Suprapubic skin (tissue), 4 donors: ENCODE measurements around the gene HIGD2A. TPM values are rescaled to one million over a fixed set of nuclear protein-coding genes. Genes with fewer than 3 reads are reported as not detected.

Experiments used
- DNase-seq, 2 donors: peaks; one replicate each; pipeline ENCODE4 v3.0.0-alpha.2; 2019; ENCODE audit warnings: low spot score in 2 of 2
- H3K27ac ChIP-seq: fragments of 200-600 bp; sonication (generic); one replicate; pipeline ENCODE4 v1.5.1; 2019
- H3K27me3 ChIP-seq: fragments of 200-600 bp; sonication (generic); one replicate; pipeline ENCODE4 v1.5.1; 2019
- H3K36me3 ChIP-seq: fragments of 200-600 bp; sonication (generic); one replicate; pipeline ENCODE4 v1.5.1; 2019
- H3K4me1 ChIP-seq: fragments of 200-600 bp; sonication (generic); one replicate; pipeline ENCODE4 v1.5.1; 2019
- H3K4me3 ChIP-seq: fragments of 200-600 bp; sonication (generic); one replicate; pipeline ENCODE4 v1.5.1; 2019; ENCODE audit warnings: mild to moderate bottlenecking
- H3K9me3 ChIP-seq: fragments of 200-600 bp; sonication (generic); one replicate; pipeline ENCODE4 v1.5.1; 2019
- EP300 ChIP-seq: sonication (generic); formaldehyde crosslinking; IDR thresholded peaks from one replicate; pipeline ENCODE4 v1.6.1; 2017; ENCODE audit warnings: antibody characterized with exemption
- POLR2A ChIP-seq, 2 donors: fragments of 450-650 bp; IDR thresholded peaks; one replicate each; pipeline ENCODE4 v1.6.1; 2017; ENCODE audit warnings: antibody characterized with exemption in 2 of 2, mild to moderate bottlenecking in 2 of 2, moderate library complexity in 2 of 2
- POLR2AphosphoS5 ChIP-seq, 3 donors: sonication (generic); formaldehyde crosslinking; IDR thresholded peaks; one replicate each; pipeline ENCODE4 v1.6.1; 2017; ENCODE audit warnings: antibody characterized with exemption in 3 of 3
- WGBS: methylation state at CpG from one replicate; pipeline ENCODE4 v1.1.5; 2018; 5-methylcytosine and 5-hydroxymethylcytosine counted together
- total RNA-seq, 4 donors: library from RNA; depleted of rRNA; stranded (reverse); fragments of >200 nt; gene quantifications; one replicate each; pipeline ENCODE4 v1.1.0, GENCODE V29; 2016
- TF ChIP-seq, protein P1 (sequence below), 2 donors: fragments of 200-600 bp in 1 of 2; fragments of 450-650 bp in 1 of 2; sonication (generic) in 1 of 2; IDR thresholded peaks; one replicate each; pipeline ENCODE4 v1.5.1; 2016 to 2019; ENCODE audit warnings: antibody characterized with exemption in 2 of 2, mild to moderate bottlenecking in 1 of 2, moderate library complexity in 1 of 2

The HIGD2A gene
- total RNA-seq, 4 donors from 2014 or later, result 119 to 173 (median 161) TPM

DNA sequence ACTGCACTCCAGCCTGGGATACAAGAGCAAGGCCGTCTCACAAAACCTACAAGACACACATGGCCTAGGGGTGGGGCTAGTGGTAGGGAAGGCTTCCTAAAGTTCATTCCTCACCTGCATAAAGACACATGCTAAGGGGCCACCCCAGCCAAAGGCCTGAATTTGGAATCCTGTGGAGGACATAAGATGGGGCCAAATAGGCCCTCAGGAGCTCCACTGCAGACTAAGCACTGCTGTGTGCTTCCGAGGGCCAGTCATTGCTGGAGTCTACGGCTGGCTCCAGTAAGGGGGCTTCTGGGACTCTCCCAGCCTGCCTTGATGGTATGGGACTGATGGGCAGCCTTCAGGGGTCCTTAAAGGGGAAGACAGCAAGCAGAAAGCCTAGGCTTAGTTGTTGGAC is 5.8 kb upstream of the HIGD2A start:
- Histone ChIP-seq H3K27ac (peak overlapping the region; percentile 54), H3K4me1 (peaks cover 17% of the 10 kb centered on the region), H3K9me3 (no peaks in the 10 kb centered on the region), H3K4me3 (no peak overlapping the region), H3K36me3 (peaks cover 44% of the 10 kb centered on the region), H3K27me3 (no peaks in the 10 kb centered on the region)
- no peak for DNase-seq
- TF ChIP-seq EP300 (no peak), POLR2A (IDR thresholded peaks at IDR 0.05) (no peak), POLR2AphosphoS5 (IDR thresholded peaks at IDR 0.05) (no peak)
- TF ChIP-seq, protein P1, sequence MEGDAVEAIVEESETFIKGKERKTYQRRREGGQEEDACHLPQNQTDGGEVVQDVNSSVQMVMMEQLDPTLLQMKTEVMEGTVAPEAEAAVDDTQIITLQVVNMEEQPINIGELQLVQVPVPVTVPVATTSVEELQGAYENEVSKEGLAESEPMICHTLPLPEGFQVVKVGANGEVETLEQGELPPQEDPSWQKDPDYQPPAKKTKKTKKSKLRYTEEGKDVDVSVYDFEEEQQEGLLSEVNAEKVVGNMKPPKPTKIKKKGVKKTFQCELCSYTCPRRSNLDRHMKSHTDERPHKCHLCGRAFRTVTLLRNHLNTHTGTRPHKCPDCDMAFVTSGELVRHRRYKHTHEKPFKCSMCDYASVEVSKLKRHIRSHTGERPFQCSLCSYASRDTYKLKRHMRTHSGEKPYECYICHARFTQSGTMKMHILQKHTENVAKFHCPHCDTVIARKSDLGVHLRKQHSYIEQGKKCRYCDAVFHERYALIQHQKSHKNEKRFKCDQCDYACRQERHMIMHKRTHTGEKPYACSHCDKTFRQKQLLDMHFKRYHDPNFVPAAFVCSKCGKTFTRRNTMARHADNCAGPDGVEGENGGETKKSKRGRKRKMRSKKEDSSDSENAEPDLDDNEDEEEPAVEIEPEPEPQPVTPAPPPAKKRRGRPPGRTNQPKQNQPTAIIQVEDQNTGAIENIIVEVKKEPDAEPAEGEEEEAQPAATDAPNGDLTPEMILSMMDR (IDR thresholded peaks at IDR 0.05), result no peak
- WGBS, result 90% methylated on average over 2 of the region's 3 CpGs

DNA sequence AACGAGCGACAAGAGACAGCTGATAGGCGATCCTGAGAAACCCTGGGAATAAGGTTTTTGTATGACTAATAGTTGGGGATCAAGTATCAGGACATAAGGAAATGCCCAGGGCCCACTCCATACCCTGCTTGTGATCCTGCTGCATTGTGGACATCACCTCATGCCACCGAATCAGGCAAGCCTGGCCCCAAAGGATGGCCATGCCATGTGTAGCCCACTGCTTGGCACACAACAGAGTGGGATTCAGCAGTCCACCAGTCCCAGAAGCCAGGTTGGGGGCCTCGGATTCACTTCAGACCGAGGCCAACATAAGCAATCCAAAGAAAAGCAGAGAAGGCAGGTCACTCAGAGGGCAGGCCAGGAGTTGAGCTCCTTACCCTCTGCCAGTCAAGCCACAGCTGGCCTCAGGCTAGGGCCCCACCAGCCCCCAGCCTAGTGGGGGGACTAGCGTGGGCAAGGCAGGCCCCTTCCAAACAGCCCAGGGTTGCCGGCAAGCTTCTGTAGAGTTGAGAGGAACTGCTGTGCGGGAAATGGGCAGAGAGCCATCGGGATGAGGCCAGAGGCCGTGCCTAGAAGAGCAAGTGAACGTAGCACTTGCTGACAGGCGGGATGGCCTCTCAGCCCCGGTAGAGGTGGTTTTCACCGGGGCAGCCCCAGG is 5.2 kb upstream of the HIGD2A start:
- no peak overlapping the region for H3K4me3 ChIP-seq
- peaks cover 44% of the 10 kb centered on the region for H3K36me3 ChIP-seq
- H3K27ac ChIP-seq, result no peak overlapping the region
- H3K4me1 ChIP-seq, result peaks cover 21% of the 10 kb centered on the region
- H3K27me3 ChIP-seq, result no peaks in the 10 kb centered on the region
- TF ChIP-seq POLR2AphosphoS5 (IDR thresholded peaks at IDR 0.05) (no peak), EP300 (no peak), POLR2A (IDR thresholded peaks at IDR 0.05) (no peak)
- TF ChIP-seq, protein P1 (IDR thresholded peaks at IDR 0.05), result no peak
- DNase-seq, result no peak
- WGBS, result 85% methylated on average over 15 of the region's 15 CpGs
- H3K9me3 ChIP-seq, result no peaks in the 10 kb centered on the region

DNA sequence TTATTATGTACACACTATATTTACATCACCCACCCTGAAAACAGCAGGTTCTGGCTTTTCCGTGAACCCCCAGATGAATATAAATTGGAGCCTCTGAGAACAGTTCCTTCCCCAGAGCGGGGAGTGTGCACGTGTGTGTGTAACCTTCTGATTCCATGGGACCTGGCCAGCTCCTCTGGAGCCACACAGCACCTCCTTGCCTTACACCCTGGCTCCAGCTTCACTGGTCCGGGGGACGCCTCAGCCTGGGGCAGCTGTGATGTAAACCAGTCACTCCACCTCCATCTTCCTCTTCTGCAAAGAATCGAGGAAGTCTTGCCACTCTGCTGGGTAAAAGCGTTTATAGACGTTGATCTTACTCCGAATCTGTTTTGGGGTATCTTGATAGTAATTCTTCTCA is 4.6 kb upstream of the HIGD2A start:
- WGBS, result 74% methylated on average over 9 of the region's 9 CpGs
- Histone ChIP-seq H3K9me3 (no peaks in the 10 kb centered on the region), H3K4me3 (no peak overlapping the region), H3K36me3 (peaks cover 44% of the 10 kb centered on the region), H3K27me3 (no peaks in the 10 kb centered on the region), H3K27ac (no peak overlapping the region), H3K4me1 (peaks cover 21% of the 10 kb centered on the region)
- TF ChIP-seq, protein P1 (IDR thresholded peaks at IDR 0.05), result no peak
- TF ChIP-seq POLR2A (IDR thresholded peaks at IDR 0.05) (no peak), POLR2AphosphoS5 (IDR thresholded peaks at IDR 0.05) (no peak), EP300 (no peak)
- no peak for DNase-seq

DNA sequence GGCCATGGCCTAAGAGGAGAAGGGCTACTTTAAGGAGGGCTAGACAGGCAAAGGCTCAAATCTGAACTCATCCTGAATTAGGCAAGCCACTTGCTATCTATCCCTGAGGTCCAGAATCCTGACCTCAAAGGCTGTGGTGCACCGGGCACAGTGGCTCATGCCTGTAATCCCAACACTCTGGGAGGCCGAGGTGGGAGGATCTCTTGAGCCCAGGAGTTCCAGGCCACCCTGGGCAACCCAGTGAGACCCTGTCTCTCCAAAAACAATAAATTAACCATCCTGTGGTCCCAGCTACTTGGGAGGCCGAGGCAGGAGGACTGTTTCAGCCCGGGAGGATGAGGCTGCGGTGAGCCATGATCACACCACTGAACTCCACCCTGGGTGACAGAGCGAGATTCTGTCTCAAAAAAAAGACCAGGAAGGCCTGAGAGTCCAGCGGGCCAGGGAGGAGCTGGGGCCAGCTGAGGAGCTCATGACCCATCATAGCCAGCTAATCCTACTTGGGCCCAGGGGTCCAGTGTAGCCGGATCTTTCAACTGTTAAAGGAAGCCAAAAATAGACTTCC is 4.1 kb upstream of the HIGD2A start:
- Histone ChIP-seq H3K27me3 (no peaks in the 10 kb centered on the region), H3K4me1 (peaks cover 22% of the 10 kb centered on the region), H3K4me3 (no peak overlapping the region), H3K36me3 (peaks cover 44% of the 10 kb centered on the region), H3K27ac (no peak overlapping the region), H3K9me3 (no peaks in the 10 kb centered on the region)
- 88% methylated on average over 6 of the region's 8 CpGs for WGBS
- TF ChIP-seq POLR2A (IDR thresholded peaks at IDR 0.05) (no peak), POLR2AphosphoS5 (IDR thresholded peaks at IDR 0.05) (no peak), EP300 (no peak)
- TF ChIP-seq, protein P1 (IDR thresholded peaks at IDR 0.05), result no peak
- no peak for DNase-seq

DNA sequence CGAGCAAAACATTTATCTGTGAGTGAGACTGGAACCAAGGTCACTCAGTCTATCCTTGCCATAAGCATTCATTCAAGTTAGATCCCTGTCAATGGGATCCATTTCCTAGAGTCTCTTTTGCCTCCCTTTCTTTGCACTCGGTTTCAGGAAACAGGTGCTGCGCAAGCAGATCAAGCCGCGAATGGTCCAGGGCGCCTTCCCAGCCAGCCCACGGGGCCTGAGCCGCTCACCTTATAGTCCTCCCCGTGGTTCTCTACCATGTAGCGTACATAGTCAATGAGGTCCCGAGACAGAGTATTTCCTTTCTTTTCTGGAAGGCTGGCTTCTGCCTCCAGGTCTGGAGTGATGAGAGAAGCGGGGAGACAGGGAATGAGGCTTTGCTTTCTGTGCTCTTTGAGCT is 3.6 kb upstream of the HIGD2A start:
- Histone ChIP-seq H3K4me1 (peaks cover 26% of the 10 kb centered on the region), H3K27ac (no peak overlapping the region), H3K4me3 (no peak overlapping the region), H3K27me3 (no peaks in the 10 kb centered on the region), H3K9me3 (no peaks in the 10 kb centered on the region), H3K36me3 (peaks cover 44% of the 10 kb centered on the region)
- TF ChIP-seq, protein P1 (IDR thresholded peaks at IDR 0.05), result no peak
- no peak for TF ChIP-seq POLR2AphosphoS5 (IDR thresholded peaks at IDR 0.05)
- no peak for TF ChIP-seq POLR2A (IDR thresholded peaks at IDR 0.05)
- no peak for TF ChIP-seq EP300
- 88% methylated on average over 12 of the region's 12 CpGs for WGBS
- no peak for DNase-seq
